Measurements from ENCODE around the gene FABP1.
A peak's percentile ranks its signal among the peaks of the same experiment; 100 is the strongest.

Gene FABP1

GRCh38 chr2:88127888-88128653, at the start of gene FABP1:
FABP1 (minus strand) TSS chr2:88128062; CDS start chr2:88128017, 45 bp downstream.
- no peak for DNase-seq

GRCh38 chr2:88177556-88177955, 49.7 kb upstream of the FABP1 start:
- DNase-seq = no peak

GRCh38 chr2:88176352-88176984, 48.6 kb upstream of the FABP1 start:
- DNase-seq = peak in 1 of 2 experiments; percentile 10

GRCh38 chr2:88172882-88173281, 45.0 kb upstream of the FABP1 start:
- no peak for DNase-seq

- no peak for DNase-seq
Measured at GRCh38 chr2:88171966-88172365, 44.1 kb upstream of the FABP1 start.

- DNase-seq = no peak
Measured at GRCh38 chr2:88170472-88170892, 42.6 kb upstream of the FABP1 start.

GRCh38 chr2:88168386-88168785, 40.5 kb upstream of the FABP1 start:
- DNase-seq = no peak

- no peak for DNase-seq
Measured at GRCh38 chr2:88167740-88168139, 39.9 kb upstream of the FABP1 start.

- DNase-seq = no peak
Measured at GRCh38 chr2:88165332-88166003, 37.6 kb upstream of the FABP1 start.

- DNase-seq = no peak
Measured at GRCh38 chr2:88161446-88162244, 33.8 kb upstream of the FABP1 start.

GRCh38 chr2:88160517-88160916, 32.7 kb upstream of the FABP1 start:
- DNase-seq = no peak

- DNase-seq = peak; percentile 34 to 63
Measured at GRCh38 chr2:88159955-88160415, 32.1 kb upstream of the FABP1 start.

- DNase-seq = no peak
Measured at GRCh38 chr2:88159481-88159880, 31.6 kb upstream of the FABP1 start.

- DNase-seq = no peak
Measured at GRCh38 chr2:88148929-88149438, 21.1 kb upstream of the FABP1 start.

- DNase-seq = no peak
Measured at GRCh38 chr2:88147145-88147544, 19.3 kb upstream of the FABP1 start.

GRCh38 chr2:88146590-88146989, 18.7 kb upstream of the FABP1 start:
- DNase-seq = no peak

- no peak for DNase-seq
Measured at GRCh38 chr2:88144914-88145497, 17.1 kb upstream of the FABP1 start.

- no peak for DNase-seq
Measured at GRCh38 chr2:88144271-88144670, 16.4 kb upstream of the FABP1 start.

GRCh38 chr2:88141952-88142351, 14.1 kb upstream of the FABP1 start:
- DNase-seq = no peak

- no peak for DNase-seq
Measured at GRCh38 chr2:88139804-88140203, 11.9 kb upstream of the FABP1 start.

GRCh38 chr2:88139203-88139702, 11.4 kb upstream of the FABP1 start:
- no peak for DNase-seq

GRCh38 chr2:88137833-88138232, 10.0 kb upstream of the FABP1 start:
- DNase-seq = no peak
